GM21717 (cell line): ENCODE measurements around the gene ST6GALNAC5.

Experiments used
- ATAC-seq: cut with Tn5 transposase; IDR thresholded peaks from one replicate; pipeline ENCODE4 v1.9.1; 2021; ENCODE audit warnings: mild to moderate bottlenecking, moderate library complexity; ENCODE audit not compliant: unreplicated experiment

ST6GALNAC5 gene

DNA sequence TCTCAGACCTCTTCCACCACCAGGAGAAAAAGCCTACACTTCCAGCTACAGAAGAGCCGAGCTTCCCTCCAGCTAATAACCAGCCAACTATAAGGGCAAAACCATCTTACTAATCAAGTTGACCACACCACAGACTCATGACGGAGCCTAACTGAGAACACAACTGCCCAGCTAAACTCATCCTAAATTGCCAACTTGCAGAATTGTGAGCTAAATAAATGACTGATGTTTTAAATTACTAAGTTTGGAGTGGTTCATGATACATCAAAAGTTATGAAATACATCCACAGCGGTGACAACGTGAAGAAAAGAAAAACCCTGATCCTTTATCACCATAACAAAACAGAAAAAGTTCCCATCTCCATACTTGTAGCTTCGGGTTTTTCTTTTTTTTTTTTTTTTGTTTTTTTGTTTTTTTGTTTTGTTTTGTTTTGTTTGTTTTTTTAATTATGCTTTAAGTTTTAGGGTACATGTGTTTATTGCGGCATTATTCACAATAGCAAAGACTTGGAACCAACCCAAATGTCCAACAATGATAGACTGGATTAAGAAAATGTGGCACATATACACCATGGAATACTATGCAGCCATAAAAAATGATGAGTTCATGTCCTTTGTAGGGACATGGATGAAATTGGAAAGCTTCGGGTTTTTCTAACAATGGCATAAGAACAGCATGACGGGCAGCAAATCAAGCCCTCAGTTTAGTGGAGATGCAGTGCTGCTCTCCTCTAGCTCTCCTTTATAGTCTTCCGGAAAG, 229.4 kb downstream of the ST6GALNAC5 start:
- no peak for ATAC-seq

GRCh38 chr1:77100875-77101274, 233.6 kb downstream of the ST6GALNAC5 start:
- ATAC-seq, result no peak

DNA sequence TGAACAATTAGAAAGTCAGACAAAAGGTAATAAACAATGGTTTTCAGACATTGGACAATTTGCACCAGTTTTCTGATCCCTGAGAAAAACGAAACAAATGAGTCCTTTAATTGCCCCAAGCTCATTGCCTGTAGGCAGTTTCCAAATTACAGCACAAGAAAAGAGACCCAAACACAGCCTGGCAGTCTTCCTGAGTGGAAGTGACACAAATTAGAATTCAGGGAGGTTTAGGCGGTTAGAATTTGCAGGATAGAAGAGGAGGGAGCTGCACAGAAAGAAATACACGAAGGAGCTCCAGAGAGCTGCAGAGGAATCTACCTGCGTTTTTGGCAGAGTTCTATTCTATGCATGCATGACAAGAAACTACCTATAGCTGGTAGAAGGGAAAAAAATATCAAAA, 236.2 kb downstream of the ST6GALNAC5 start:
- no peak for ATAC-seq

GRCh38 chr1:77104672-77105071, 237.4 kb downstream of the ST6GALNAC5 start:
- ATAC-seq, result no peak
